ENCODE measurements around the gene GADL1.

- TF ChIP-seq CTCF (IDR thresholded peaks at IDR 0.05; ENCODE audit: low read depth, low read length, poor library complexity, severe bottlenecking) (no peak), EZH2phosphoT487 (IDR thresholded peaks at IDR 0.05; ENCODE audit: borderline replicate concordance, low read length) (no peak)
These were observed 138.2 kb downstream of the GADL1 start for GRCh38 chr3:30756218-30756617.

Data from DOHH2 (cell line).